Hematopoietic multipotent progenitor cell treated with erythropoietin and hydrocortisone succinate and interleukin-3 and kit ligand, for 8 days (in vitro differentiated cells): ENCODE results near the gene ZKSCAN4.

Experiments used
- DNase-seq: peaks from one replicate; pipeline ENCODE4 v3.0.0-alpha.2; 2015

ZKSCAN4 gene

GRCh38 chr6:28207510-28208110 lies 44.5 kb downstream of the ZKSCAN4 start:
- DNase-seq, result peak; percentile 48

- DNase-seq, result no peak
Measured at GRCh38 chr6:28206928-28207509, 45.0 kb downstream of the ZKSCAN4 start.

GRCh38 chr6:28206527-28206926 lies 45.5 kb downstream of the ZKSCAN4 start:
- DNase-seq, result no peak

DNA sequence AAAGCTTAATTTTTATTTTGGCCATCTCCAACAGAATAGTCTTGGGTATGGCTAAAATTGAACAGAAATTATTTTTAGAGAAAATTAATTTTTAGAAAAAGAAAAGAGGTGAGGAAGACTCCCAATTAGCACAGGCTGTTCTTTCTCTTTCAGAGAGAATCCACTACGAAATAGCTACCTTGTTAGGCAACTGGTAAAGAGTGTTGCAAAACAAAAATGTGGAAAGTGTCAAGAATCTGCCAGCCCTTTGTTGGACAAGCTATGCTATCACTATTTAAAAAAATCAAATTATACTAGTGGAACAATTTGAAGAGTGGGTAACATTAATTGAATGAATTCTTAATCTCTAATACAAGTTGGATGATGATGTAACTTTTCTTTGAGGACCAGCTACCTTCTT lies 46.2 kb downstream of the ZKSCAN4 start:
- DNase-seq, result no peak

- DNase-seq, result no peak
Measured at GRCh38 chr6:28203201-28203600, 48.9 kb downstream of the ZKSCAN4 start.

GRCh38 chr6:28200020-28200419 lies 52.0 kb downstream of the ZKSCAN4 start:
- DNase-seq, result no peak
